MCF 10A (cell line): ENCODE data around the gene KRT40. TPM values are rescaled to one million over a fixed set of nuclear protein-coding genes. Genes with fewer than 3 reads are reported as not detected.

Source experiments
- BruUV-seq: library from RNA; stranded (reverse); fragments of 400-500 nt; replicated peaks from 2 replicates; lab custom pipeline; 2021; lab: Mats Ljungman, UMichigan
- CTCF ChIA-PET: fragments of 300-600 bp; sonication (Branson Sonifier 250); formaldehyde crosslinking; extraction: SDS; loops from one replicate; lab custom pipeline; 2021; ENCODE audit warnings: antibody characterized with exemption, inconsistent platforms; lab: Yijun Ruan, JAX
- POLR2A ChIA-PET: fragments of 300-600, 350-650 bp; sonication (Branson Sonifier 250); formaldehyde crosslinking; extraction: SDS; loops from one replicate; lab custom pipeline; 2020; ENCODE audit warnings: antibody characterized with exemption, inconsistent platforms; lab: Yijun Ruan, JAX
- DNase-seq: peaks from one replicate; pipeline ENCODE4 v3.0.0-alpha.2; 2018; ENCODE audit not compliant: unreplicated experiment
- H3K27ac Mint-ChIP-seq: one replicate; pipeline ENCODE4 v1.8.0; 2022; ENCODE audit warnings: mild to moderate bottlenecking, low read depth, mixed read lengths; ENCODE audit not compliant: unreplicated experiment
- H3K27me3 Mint-ChIP-seq: one replicate; pipeline ENCODE4 v1.8.0; 2022; ENCODE audit warnings: mixed read lengths; ENCODE audit not compliant: insufficient read depth, unreplicated experiment
- H3K36me3 Mint-ChIP-seq: one replicate; pipeline ENCODE4 v1.8.0; 2022; ENCODE audit warnings: mild to moderate bottlenecking, moderate library complexity, mixed read lengths; ENCODE audit not compliant: insufficient read depth, unreplicated experiment
- H3K4me1 Mint-ChIP-seq: one replicate; pipeline ENCODE4 v1.8.0; 2022; ENCODE audit warnings: mixed read lengths; ENCODE audit not compliant: insufficient read depth, unreplicated experiment
- H3K4me3 Mint-ChIP-seq: one replicate; pipeline ENCODE4 v1.8.0; 2022; ENCODE audit warnings: mild to moderate bottlenecking, moderate library complexity, mixed read lengths; ENCODE audit not compliant: unreplicated experiment
- H3K9me3 Mint-ChIP-seq: one replicate; pipeline ENCODE4 v1.8.0; 2022; ENCODE audit warnings: mixed read lengths; ENCODE audit not compliant: unreplicated experiment
- intact Hi-C: fragments of 100-400 bp; cut with micrococcal nuclease; formaldehyde crosslinking; loops from 2 replicates; pipeline ENCODE4 v1.14.1; 2022
- total RNA-seq: library from RNA; stranded (reverse); gene quantifications from 2 replicates; pipeline ENCODE4 v1.2.3, GENCODE V29; 2022
- TF ChIP-seq, protein P1 (sequence below): fragments of 200-600 bp; IDR thresholded peaks from one replicate; pipeline ENCODE4 v1.8.0; 2022; ENCODE audit warnings: antibody characterized with exemption, mild to moderate bottlenecking; ENCODE audit not compliant: unreplicated experiment

Gene KRT40
- total RNA-seq, 1 experiment from 2014 or later = not detected

- no TSS peak for BruUV-seq
- Mint-ChIP-seq H3K27me3 (no peaks in the 10 kb centered on the region), H3K4me1 (no peaks in the 10 kb centered on the region), H3K27ac (no peak overlapping the region), H3K36me3 (no peaks in the 10 kb centered on the region), H3K9me3 (no peaks in the 10 kb centered on the region), H3K4me3 (no peak overlapping the region)
- TF ChIP-seq, protein P1, sequence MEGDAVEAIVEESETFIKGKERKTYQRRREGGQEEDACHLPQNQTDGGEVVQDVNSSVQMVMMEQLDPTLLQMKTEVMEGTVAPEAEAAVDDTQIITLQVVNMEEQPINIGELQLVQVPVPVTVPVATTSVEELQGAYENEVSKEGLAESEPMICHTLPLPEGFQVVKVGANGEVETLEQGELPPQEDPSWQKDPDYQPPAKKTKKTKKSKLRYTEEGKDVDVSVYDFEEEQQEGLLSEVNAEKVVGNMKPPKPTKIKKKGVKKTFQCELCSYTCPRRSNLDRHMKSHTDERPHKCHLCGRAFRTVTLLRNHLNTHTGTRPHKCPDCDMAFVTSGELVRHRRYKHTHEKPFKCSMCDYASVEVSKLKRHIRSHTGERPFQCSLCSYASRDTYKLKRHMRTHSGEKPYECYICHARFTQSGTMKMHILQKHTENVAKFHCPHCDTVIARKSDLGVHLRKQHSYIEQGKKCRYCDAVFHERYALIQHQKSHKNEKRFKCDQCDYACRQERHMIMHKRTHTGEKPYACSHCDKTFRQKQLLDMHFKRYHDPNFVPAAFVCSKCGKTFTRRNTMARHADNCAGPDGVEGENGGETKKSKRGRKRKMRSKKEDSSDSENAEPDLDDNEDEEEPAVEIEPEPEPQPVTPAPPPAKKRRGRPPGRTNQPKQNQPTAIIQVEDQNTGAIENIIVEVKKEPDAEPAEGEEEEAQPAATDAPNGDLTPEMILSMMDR = no peak
- ChIA-PET CTCF (interaction anchor here (0.7 kb wide), 1 partner anchor 554 kb away, joined by 3 read pairs; no protein-coding TSS in a partner anchor), POLR2A (no interaction called here)
- DNase-seq = no peak
- intact Hi-C loops = no loop called here
These were observed 8.6 kb downstream of the KRT40 start for GRCh38 chr17:40975516-40975915.

GRCh38 chr17:40974366-40974765 lies 9.8 kb downstream of the KRT40 start:
- ChIA-PET POLR2A (interaction anchor here (0.7 kb wide), 2 partner anchors 37 to 317 kb away, joined by 3 read pairs; no protein-coding TSS in a partner anchor), CTCF (interaction anchor here (0.7 kb wide), 1 partner anchor 473 kb away, joined by 3 read pairs; no protein-coding TSS in a partner anchor)
- Mint-ChIP-seq H3K27ac (no peak overlapping the region), H3K9me3 (no peaks in the 10 kb centered on the region), H3K4me1 (no peaks in the 10 kb centered on the region), H3K4me3 (no peak overlapping the region), H3K36me3 (no peaks in the 10 kb centered on the region), H3K27me3 (no peaks in the 10 kb centered on the region)
- no TSS peak for BruUV-seq
- intact Hi-C loops = no loop called here
- no peak for DNase-seq
- TF ChIP-seq, protein P1 = no peak

DNA sequence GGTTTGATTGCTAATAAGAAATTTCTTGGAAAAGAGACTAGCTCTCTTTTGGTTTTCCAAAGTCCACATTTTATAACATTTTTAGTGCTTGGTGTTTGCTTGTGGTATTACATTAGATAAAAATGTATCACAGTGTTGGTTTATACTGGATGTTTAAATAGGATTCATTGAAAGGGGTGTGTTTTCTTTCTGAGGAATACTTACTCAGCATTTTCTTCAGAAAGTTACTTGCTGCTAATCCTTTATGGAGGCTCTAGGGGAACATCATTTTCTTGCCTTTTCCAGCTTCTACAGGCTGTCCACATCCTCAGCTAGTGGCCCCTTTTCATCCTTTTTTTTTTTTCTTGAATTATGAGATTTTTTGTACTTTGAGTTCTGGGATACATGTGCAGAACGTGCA lies 16.5 kb downstream of the KRT40 start:
- CTCF ChIA-PET = interaction anchor here (1.0 kb wide), 1 partner anchor 31 kb away, joined by 3 read pairs; no protein-coding TSS in a partner anchor
- H3K9me3 Mint-ChIP-seq = no peaks in the 10 kb centered on the region
- H3K27ac Mint-ChIP-seq = no peak overlapping the region
- TF ChIP-seq, protein P1 = no peak
- H3K4me1 Mint-ChIP-seq = no peaks in the 10 kb centered on the region
- H3K4me3 Mint-ChIP-seq = no peak overlapping the region
- intact Hi-C loops = no loop called here
- no peaks in the 10 kb centered on the region for H3K27me3 Mint-ChIP-seq
- no peaks in the 10 kb centered on the region for H3K36me3 Mint-ChIP-seq
- POLR2A ChIA-PET = no interaction called here
- no peak for DNase-seq
- no TSS peak for BruUV-seq

- intact Hi-C loops = no loop called here
- POLR2A ChIA-PET = interaction anchor here (1.1 kb wide), 1 partner anchor 13 kb away, joined by 3 read pairs; no protein-coding TSS in a partner anchor
- no peaks in the 10 kb centered on the region for H3K9me3 Mint-ChIP-seq
- BruUV-seq = no TSS peak
- no peak within 1 kb of the TSS for H3K4me3 Mint-ChIP-seq
- DNase-seq = no peak
- TF ChIP-seq, protein P1 = no peak
- CTCF ChIA-PET = interaction anchor here (1.0 to 1.2 kb wide), 2 partner anchors 14 to 31 kb away, joined by 3 read pairs; no protein-coding TSS in a partner anchor
- no peaks in the 10 kb centered on the region for H3K27me3 Mint-ChIP-seq
- H3K27ac Mint-ChIP-seq = no peak within 1 kb of the TSS
- no peaks in the 10 kb centered on the region for H3K4me1 Mint-ChIP-seq
- H3K36me3 Mint-ChIP-seq = no peaks in the 10 kb centered on the region
These were observed 17.3 kb downstream of the KRT40 start, which contains the start of gene KRT39 for GRCh38 chr17:40966848-40967247. TSS of gene KRT39 (minus strand) at chr17:40966948. CDS start at chr17:40966856, 92 bp downstream.
